Measurements from ENCODE around the gene RBP3. TPM values are rescaled to one million over a fixed set of nuclear protein-coding genes. Genes with fewer than 3 reads are reported as not detected.

Gene RBP3
- polyA plus RNA-seq, 1 donor (not counting 4 experiments of a cell fraction or from before 2014, with no cell fraction given), result not detected

DNA sequence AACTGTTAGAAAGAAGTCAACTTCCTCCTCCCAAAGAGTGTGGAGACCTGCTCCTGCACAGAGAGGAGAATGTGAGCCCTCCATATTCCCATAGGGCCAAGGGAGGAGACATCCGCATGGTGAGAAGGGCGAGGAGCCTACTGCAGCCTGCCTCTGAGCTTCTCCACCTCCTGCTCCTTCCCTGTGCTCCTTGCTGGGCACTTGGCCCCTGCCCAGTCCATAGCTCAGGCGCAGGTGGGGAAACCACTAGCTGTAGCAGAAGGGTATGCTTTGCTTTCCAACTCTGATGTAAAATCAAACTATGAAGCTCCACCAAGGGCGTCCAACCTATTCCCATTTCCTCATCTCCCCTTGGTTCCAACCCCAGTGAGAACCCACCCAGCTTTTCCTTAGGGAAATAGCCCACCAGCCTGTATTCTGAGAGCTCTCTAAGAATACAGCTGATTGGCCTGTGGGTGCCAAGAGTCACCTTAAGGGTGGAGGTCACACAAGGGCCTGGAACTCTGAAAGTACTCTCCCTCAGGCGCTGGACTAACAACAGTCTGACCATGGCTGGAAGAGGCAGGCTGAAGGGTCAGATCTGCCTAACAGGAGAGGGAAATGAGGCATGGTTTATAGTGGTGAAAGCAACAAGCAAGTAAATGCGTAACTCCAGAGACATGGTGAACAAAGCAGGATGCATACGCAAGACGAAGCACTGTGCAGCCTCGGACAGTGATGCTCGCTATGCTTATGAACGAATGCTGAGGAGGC, 22.0 kb downstream of the RBP3 start:
- DNase-seq (ENCODE audit: low read depth, low spot score) (no peak), FAIRE-seq (no peak)
- H3K79me2 ChIP-seq (ENCODE audit: control insufficient read depth, insufficient read depth, low read length), result no peaks in the 10 kb centered on the region
- H3K9me1 ChIP-seq (ENCODE audit: control insufficient read depth, extremely low read depth, insufficient read depth, low read length), result no peaks in the 10 kb centered on the region
- H3K36me3 ChIP-seq (ENCODE audit: control insufficient read depth in 2 of 2, extremely low read depth in 1 of 2, insufficient read depth in 2 of 2, low read length in 2 of 2), result no peaks in the 10 kb centered on the region
- H3K9ac ChIP-seq (ENCODE audit: control insufficient read depth, extremely low read depth, insufficient read depth, low read length), result no peak overlapping the region
- no peaks in the 10 kb centered on the region for H3K9me3 ChIP-seq (ENCODE audit: control insufficient read depth, low read depth, low read length)
- H3K4me2 ChIP-seq (ENCODE audit: control insufficient read depth, extremely low read depth, insufficient read depth, low read depth, low read length), result no peak overlapping the region
- no peak overlapping the region for H3K27ac ChIP-seq (ENCODE audit: control insufficient read depth, insufficient read depth, low read length)
- H3K4me1 ChIP-seq (ENCODE audit: control insufficient read depth, extremely low read depth, insufficient read depth, low read length), result no peaks in the 10 kb centered on the region
- H4K20me1 ChIP-seq (ENCODE audit: control insufficient read depth, extremely low read depth, insufficient read depth, low read length), result no peaks in the 10 kb centered on the region
- TF ChIP-seq EZH2 (IDR thresholded peaks at IDR 0.05; ENCODE audit: low read length), result no peak
- TF ChIP-seq, protein P1, sequence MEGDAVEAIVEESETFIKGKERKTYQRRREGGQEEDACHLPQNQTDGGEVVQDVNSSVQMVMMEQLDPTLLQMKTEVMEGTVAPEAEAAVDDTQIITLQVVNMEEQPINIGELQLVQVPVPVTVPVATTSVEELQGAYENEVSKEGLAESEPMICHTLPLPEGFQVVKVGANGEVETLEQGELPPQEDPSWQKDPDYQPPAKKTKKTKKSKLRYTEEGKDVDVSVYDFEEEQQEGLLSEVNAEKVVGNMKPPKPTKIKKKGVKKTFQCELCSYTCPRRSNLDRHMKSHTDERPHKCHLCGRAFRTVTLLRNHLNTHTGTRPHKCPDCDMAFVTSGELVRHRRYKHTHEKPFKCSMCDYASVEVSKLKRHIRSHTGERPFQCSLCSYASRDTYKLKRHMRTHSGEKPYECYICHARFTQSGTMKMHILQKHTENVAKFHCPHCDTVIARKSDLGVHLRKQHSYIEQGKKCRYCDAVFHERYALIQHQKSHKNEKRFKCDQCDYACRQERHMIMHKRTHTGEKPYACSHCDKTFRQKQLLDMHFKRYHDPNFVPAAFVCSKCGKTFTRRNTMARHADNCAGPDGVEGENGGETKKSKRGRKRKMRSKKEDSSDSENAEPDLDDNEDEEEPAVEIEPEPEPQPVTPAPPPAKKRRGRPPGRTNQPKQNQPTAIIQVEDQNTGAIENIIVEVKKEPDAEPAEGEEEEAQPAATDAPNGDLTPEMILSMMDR (optimal IDR thresholded peaks at IDR 0.05 in 1 of 3, IDR thresholded peaks at IDR 0.05 in 1 of 3, conservative IDR thresholded peaks at IDR 0.05 in 1 of 3; ENCODE audit: extremely low read depth in 1 of 3, insufficient read depth in 2 of 3, low read length in 3 of 3), result no peak
- dilution Hi-C loops (cut with MboI; ENCODE audit: extremely low pct_ligation_motif_present, low sequenced_read_pairs), result no loop called here
- H2AFZ ChIP-seq (ENCODE audit: control insufficient read depth, low read length), result no peak overlapping the region
- H3K4me3 ChIP-seq (ENCODE audit: control insufficient read depth in 2 of 3, extremely low read depth in 1 of 3, insufficient read depth in 2 of 3, low read depth in 1 of 3, low read length in 3 of 3), result no peak overlapping the region
- H3K27me3 ChIP-seq (ENCODE audit: control insufficient read depth, extremely low read depth, insufficient read depth, low read length), result no peaks in the 10 kb centered on the region

DNA sequence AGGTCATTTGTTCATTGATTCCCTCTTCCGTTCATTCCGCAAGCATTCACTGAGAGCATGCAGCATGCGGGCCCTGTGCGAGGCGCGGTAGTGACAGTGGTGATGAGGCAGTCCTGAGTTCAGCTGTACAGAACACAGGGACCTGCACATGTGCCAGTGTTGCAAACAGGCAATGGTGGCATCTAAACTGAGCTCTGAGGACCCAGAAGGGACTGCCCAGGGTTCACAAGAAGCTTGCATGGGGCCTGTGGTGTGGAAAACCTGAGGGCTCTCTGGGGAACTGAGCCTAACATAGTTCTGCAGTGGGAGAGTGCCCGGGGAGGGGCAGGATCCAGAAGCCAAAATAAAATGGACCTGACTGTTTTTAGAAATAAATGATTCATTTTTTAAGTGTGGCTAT, 22.7 kb downstream of the RBP3 start:
- no peak for FAIRE-seq
- Histone ChIP-seq H3K4me3 (ENCODE audit: control insufficient read depth in 2 of 3, extremely low read depth in 1 of 3, insufficient read depth in 2 of 3, low read depth in 1 of 3, low read length in 3 of 3) (no peak overlapping the region), H3K79me2 (ENCODE audit: control insufficient read depth, insufficient read depth, low read length) (no peaks in the 10 kb centered on the region), H4K20me1 (ENCODE audit: control insufficient read depth, extremely low read depth, insufficient read depth, low read length) (no peaks in the 10 kb centered on the region), H3K9me1 (ENCODE audit: control insufficient read depth, extremely low read depth, insufficient read depth, low read length) (no peaks in the 10 kb centered on the region), H3K36me3 (ENCODE audit: control insufficient read depth in 2 of 2, extremely low read depth in 1 of 2, insufficient read depth in 2 of 2, low read length in 2 of 2) (no peaks in the 10 kb centered on the region), H3K9ac (ENCODE audit: control insufficient read depth, extremely low read depth, insufficient read depth, low read length) (no peak overlapping the region), H3K4me1 (ENCODE audit: control insufficient read depth, extremely low read depth, insufficient read depth, low read length) (no peaks in the 10 kb centered on the region), H3K9me3 (ENCODE audit: control insufficient read depth, low read depth, low read length) (no peaks in the 10 kb centered on the region), H3K27ac (ENCODE audit: control insufficient read depth, insufficient read depth, low read length) (no peak overlapping the region), H2AFZ (ENCODE audit: control insufficient read depth, low read length) (no peak overlapping the region), H3K27me3 (ENCODE audit: control insufficient read depth, extremely low read depth, insufficient read depth, low read length) (no peaks in the 10 kb centered on the region), H3K4me2 (ENCODE audit: control insufficient read depth, extremely low read depth, insufficient read depth, low read depth, low read length) (no peak overlapping the region)
- DNase-seq (ENCODE audit: low read depth, low spot score), result no peak
- dilution Hi-C loops (cut with MboI; ENCODE audit: extremely low pct_ligation_motif_present, low sequenced_read_pairs), result no loop called here
- TF ChIP-seq, protein P1 (optimal IDR thresholded peaks at IDR 0.05 in 1 of 3, IDR thresholded peaks at IDR 0.05 in 1 of 3, conservative IDR thresholded peaks at IDR 0.05 in 1 of 3; ENCODE audit: extremely low read depth in 1 of 3, insufficient read depth in 2 of 3, low read length in 3 of 3), result no peak
- no peak for TF ChIP-seq EZH2 (IDR thresholded peaks at IDR 0.05; ENCODE audit: low read length)

Measured in keratinocyte (primary cell).